Camera-type eye (tissue), 1 donor: ENCODE results near the gene SOS2. TPM values are rescaled to one million over a fixed set of nuclear protein-coding genes. Genes with fewer than 3 reads are reported as not detected.

Experiments used
- total RNA-seq: library from RNA; depleted of rRNA; stranded (reverse); fragments of >200 nt; gene quantifications from one replicate; pipeline ENCODE4 v1.2.3, GENCODE V29; 2014

The SOS2 gene
- 65.2 TPM for total RNA-seq

DNA sequence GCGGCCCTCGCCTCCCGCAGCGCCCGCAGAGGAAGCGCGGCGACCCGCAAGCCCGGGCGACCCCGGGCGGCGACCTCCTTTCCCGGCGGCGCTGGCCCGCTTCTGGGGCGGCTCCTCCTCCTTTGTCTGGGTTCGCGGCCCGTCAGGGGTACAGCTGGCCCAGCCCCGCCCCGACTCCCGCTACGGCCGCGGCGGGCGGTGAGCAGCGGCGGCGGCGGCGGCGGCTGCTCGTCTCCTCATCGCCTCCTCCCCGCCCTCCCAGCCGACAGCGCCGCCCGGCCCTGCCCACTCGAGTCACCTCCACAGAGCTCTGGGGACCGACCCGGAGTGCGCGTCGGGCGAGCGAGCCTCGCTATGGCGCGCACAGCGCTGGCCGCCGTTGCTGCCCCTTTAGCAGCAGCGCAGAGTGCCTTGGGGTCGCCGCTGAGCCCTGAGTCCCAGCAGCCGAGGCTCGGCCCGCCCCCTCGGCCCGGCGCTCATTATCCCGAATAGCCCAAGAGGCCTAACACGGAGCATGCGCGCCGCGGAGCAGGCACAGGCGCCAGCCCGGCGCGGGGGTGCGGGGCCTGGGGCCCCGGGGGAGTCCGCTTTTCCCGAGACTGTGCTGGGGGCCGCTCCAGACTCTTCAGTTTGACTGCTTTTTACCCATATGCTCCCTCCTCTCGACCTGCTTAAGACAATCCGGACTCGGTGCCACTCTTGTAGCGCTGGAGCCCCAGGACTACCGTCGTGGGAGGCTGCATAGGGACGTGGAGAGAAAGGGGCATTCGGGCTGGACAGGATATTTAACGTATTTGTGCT is at the start of gene SOS2:
Gene SOS2, minus strand, starts transcription at position 104 of the 801 bp plus-strand sequence. CDS start 295 bp downstream, outside the sequence.

DNA sequence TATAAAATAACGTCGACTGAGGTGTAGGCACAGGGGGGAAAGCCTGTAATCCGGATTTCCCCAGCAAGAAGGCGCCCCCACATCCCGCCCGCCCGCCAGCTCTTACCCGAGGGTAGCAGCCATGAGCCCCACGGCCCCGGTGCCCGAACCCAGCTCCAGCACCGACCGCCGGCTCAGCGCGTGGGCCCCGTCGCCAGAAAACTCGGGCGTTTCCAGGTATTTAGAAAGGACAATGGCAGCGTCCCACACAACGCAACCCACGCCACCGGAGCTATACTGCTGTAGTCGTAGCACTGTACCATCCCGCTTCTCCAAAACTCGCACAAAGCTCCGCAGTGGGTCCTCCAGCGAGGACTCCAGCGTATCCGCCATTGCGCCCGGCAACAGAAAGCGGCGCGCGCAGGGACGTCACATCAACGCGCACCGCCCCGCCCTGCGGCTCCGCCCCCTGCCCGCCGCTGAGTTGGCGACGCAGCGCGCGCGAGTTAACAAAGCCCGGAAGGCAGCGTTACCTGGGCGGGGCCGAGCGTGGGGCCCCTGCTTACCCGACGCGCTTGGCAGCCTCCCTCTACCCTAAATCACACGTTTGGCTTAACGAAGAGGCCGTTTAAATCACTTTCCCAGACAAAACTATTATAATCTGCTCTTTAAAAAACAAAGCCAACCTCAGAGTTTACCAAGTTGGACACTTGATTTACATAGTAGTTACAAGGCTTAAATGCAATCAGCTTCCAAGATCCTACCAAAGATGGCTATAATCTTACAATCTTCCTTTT is 115.0 kb downstream of the SOS2 start, which contains the start of gene VCPKMT:
Gene VCPKMT, minus strand, starts transcription at position 392 of the 776 bp plus-strand sequence. Its CDS starts 20 bp downstream, at position 372.

Other genes starting within 250 kb of the SOS2 start
- gene VCPKMT, start 115.0 kb downstream of the SOS2 start, total RNA-seq: 13.7 TPM
- 13.7 TPM for gene L2HGDH, start 80.7 kb upstream of the SOS2 start, total RNA-seq
- 16.4 TPM for gene DMAC2L, start 80.7 kb upstream of the SOS2 start, total RNA-seq
- 15.9 TPM for gene CDKL1, start 165.3 kb upstream of the SOS2 start, total RNA-seq